PC-9 (cell line): ENCODE measurements around the gene LECT2. TPM values are rescaled to one million over a fixed set of nuclear protein-coding genes. Genes with fewer than 3 reads are reported as not detected.

Experiments
- BruUV-seq: library from RNA; stranded (reverse); fragments of 400-500 nt; replicated peaks from 2 replicates; lab custom pipeline; 2021; lab: Mats Ljungman, UMichigan
- CTCF ChIA-PET: fragments of 300-600 bp; sonication (Branson Sonifier 250); formaldehyde crosslinking; loops from one replicate; lab custom pipeline; 2022; ENCODE audit warnings: antibody characterized with exemption; lab: Charles Lee
- POLR2A ChIA-PET: fragments of 300-600 bp; sonication (Branson Sonifier 250); formaldehyde crosslinking; loops from one replicate; lab custom pipeline; 2022; ENCODE audit warnings: antibody characterized with exemption; ENCODE audit not compliant: unreplicated experiment; lab: Charles Lee
- DNase-seq, 2 experiments: peaks; one replicate each; pipeline versions ENCODE4 v3.0.0 to v3.0.0-alpha.2; 2015 to 2022; ENCODE audit warnings: mixed read lengths in 1 of 2
- H2AFZ ChIP-seq: fragments of 200-600 bp; sonication (generic); 2 replicates; pipeline ENCODE4 v1.8.1; 2017; ENCODE audit warnings: antibody characterized with exemption
- H3F3A ChIP-seq: fragments of 200-600 bp; sonication (generic); 2 replicates; pipeline ENCODE4 v1.8.1; 2017; ENCODE audit warnings: antibody characterized with exemption, mild to moderate bottlenecking, low read depth; ENCODE audit not compliant: insufficient read depth
- H3K27ac ChIP-seq: fragments of 200-600 bp; sonication (generic); 2 replicates; pipeline ENCODE4 v1.6.1; 2016; ENCODE audit warnings: mixed run types
- H3K27me3 ChIP-seq: fragments of 200-600 bp; sonication (generic); 2 replicates; pipeline ENCODE4 v1.6.1; 2016; ENCODE audit warnings: low read depth, mixed run types; ENCODE audit not compliant: insufficient read depth
- H3K36me3 ChIP-seq: fragments of 200-600 bp; sonication (generic); 2 replicates; pipeline ENCODE4 v1.6.1; 2016; ENCODE audit warnings: low read depth, mixed run types
- H3K4me1 ChIP-seq: fragments of 200-600 bp; sonication (generic); replicated peaks from 2 replicates; pipeline ENCODE4 v1.6.1; 2016; ENCODE audit warnings: mixed run types; ENCODE audit not compliant: insufficient read depth
- H3K4me2 ChIP-seq: fragments of 200-600 bp; sonication (generic); 2 replicates; pipeline ENCODE4 v1.6.1; 2017; ENCODE audit warnings: mixed run types
- H3K4me3 ChIP-seq: fragments of 200-600 bp; sonication (generic); 2 replicates; pipeline ENCODE4 v1.6.1; 2016; ENCODE audit warnings: mixed run types
- H3K79me2 ChIP-seq: fragments of 200-600 bp; sonication (generic); 2 replicates; pipeline ENCODE4 v1.6.1; 2017; ENCODE audit warnings: low read depth, mixed run types
- H3K9me2 ChIP-seq: fragments of 200-600 bp; sonication (generic); 2 replicates; pipeline ENCODE4 v1.8.1; 2017; ENCODE audit warnings: mild to moderate bottlenecking; ENCODE audit not compliant: insufficient read depth
- H3K9me3 ChIP-seq: fragments of 200-600 bp; sonication (generic); 2 replicates; pipeline ENCODE4 v1.8.1; 2016; ENCODE audit warnings: low read depth; ENCODE audit not compliant: insufficient read depth
- H4K20me1 ChIP-seq: fragments of 200-600 bp; sonication (generic); 2 replicates; pipeline ENCODE4 v1.8.1; 2017; ENCODE audit not compliant: insufficient read depth
- EZH2 ChIP-seq: fragments of 200-600 bp; sonication (generic); IDR thresholded peaks from 2 replicates; pipeline ENCODE4 v1.8.0; 2017; ENCODE audit warnings: antibody characterized with exemption, low read depth
- intact Hi-C: fragments of 100-400 bp; cut with micrococcal nuclease; formaldehyde crosslinking; loops from one replicate; pipeline ENCODE4 v1.10.0; 2022; ENCODE audit not compliant: unreplicated experiment
- total RNA-seq: library from RNA; stranded (reverse); gene quantifications from 2 replicates; pipeline ENCODE4 v1.2.3, GENCODE V29; 2021
- TF ChIP-seq, protein P1 (sequence below): fragments of 200-600 bp; sonication (generic); conservative IDR thresholded peaks from 2 replicates; pipeline ENCODE4 v1.6.1; 2017; ENCODE audit warnings: mixed run types, antibody characterized with exemption, mild to moderate bottlenecking, moderate library complexity

LECT2 gene
- total RNA-seq, 1 experiment from 2014 or later: not detected

DNA sequence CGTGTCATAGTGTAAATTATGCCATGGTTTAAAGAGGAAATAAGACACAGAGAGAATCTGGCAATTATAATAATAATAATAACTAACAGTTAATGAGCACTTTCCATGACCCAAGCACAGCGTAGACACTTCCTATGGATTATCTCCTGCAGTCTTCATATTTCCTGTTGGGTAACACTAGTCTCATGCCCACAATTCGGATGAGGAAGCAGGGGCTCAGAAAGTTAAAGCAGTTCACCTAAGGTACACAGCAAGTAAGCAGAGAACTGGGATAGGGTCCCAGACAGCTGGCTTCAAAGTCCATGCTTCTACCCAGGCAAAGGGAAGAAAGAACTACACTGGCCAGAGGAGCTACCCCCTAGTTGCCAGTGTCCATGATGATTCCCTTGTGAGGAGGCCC, 46.1 kb upstream of the LECT2 start:
- intact Hi-C loops: no loop called here
- Histone ChIP-seq H3K9me3 (no peaks in the 10 kb centered on the region), H4K20me1 (no peaks in the 10 kb centered on the region), H2AFZ (no peak overlapping the region), H3K79me2 (no peaks in the 10 kb centered on the region), H3K27ac (no peak overlapping the region), H3K4me1 (peaks cover 17% of the 10 kb centered on the region), H3K4me3 (no peak overlapping the region), H3K27me3 (no peaks in the 10 kb centered on the region), H3F3A (peaks cover 3% of the 10 kb centered on the region), H3K9me2 (no peaks in the 10 kb centered on the region), H3K36me3 (no peaks in the 10 kb centered on the region), H3K4me2 (no peak overlapping the region)
- BruUV-seq: no TSS peak
- no peak for TF ChIP-seq EZH2
- TF ChIP-seq, protein P1, sequence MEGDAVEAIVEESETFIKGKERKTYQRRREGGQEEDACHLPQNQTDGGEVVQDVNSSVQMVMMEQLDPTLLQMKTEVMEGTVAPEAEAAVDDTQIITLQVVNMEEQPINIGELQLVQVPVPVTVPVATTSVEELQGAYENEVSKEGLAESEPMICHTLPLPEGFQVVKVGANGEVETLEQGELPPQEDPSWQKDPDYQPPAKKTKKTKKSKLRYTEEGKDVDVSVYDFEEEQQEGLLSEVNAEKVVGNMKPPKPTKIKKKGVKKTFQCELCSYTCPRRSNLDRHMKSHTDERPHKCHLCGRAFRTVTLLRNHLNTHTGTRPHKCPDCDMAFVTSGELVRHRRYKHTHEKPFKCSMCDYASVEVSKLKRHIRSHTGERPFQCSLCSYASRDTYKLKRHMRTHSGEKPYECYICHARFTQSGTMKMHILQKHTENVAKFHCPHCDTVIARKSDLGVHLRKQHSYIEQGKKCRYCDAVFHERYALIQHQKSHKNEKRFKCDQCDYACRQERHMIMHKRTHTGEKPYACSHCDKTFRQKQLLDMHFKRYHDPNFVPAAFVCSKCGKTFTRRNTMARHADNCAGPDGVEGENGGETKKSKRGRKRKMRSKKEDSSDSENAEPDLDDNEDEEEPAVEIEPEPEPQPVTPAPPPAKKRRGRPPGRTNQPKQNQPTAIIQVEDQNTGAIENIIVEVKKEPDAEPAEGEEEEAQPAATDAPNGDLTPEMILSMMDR: no peak
- ChIA-PET CTCF (no interaction called here), POLR2A (no interaction called here)
- DNase-seq: no peak

DNA sequence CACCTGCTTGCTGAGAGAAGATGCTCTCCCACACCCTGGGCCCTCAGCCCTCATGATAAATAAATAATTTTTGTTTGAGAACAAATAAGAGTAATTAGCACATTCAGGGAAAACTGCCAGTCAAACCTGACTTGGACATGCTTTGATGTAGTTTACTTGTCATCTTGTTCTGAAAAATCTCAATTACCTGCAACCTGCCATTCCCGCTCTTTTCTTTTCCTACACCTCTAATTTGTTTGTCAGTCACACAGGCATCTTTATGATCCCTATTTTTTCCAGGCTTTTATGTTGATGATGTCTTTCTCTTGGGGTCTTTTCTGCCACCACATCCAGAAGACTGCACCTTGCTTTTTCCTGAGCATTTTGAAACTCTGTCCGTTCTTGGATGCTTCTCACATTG, 45.4 kb upstream of the LECT2 start:
- Histone ChIP-seq H3K4me2 (no peak overlapping the region), H3K79me2 (no peaks in the 10 kb centered on the region), H3K27ac (peak overlapping the region; percentile 36; the same call in 1 of the 2 replicates), H3K27me3 (no peaks in the 10 kb centered on the region), H3F3A (no peaks in the 10 kb centered on the region; the same call in 1 of the 2 replicates), H4K20me1 (no peaks in the 10 kb centered on the region), H2AFZ (no peak overlapping the region), H3K9me2 (no peaks in the 10 kb centered on the region), H3K4me1 (peaks cover 9% of the 10 kb centered on the region; the same call in 1 of the 2 replicates), H3K36me3 (no peaks in the 10 kb centered on the region), H3K4me3 (no peak overlapping the region), H3K9me3 (no peaks in the 10 kb centered on the region; the same call in 1 of the 2 replicates)
- POLR2A ChIA-PET: interaction anchor here (0.5 kb wide), 1 partner anchor 12 kb away, joined by 3 read pairs; no protein-coding TSS in a partner anchor
- intact Hi-C loops: no loop called here
- CTCF ChIA-PET: no interaction called here
- TF ChIP-seq EZH2: no peak
- TF ChIP-seq, protein P1: no peak
- DNase-seq: no peak
- BruUV-seq: no TSS peak

DNA sequence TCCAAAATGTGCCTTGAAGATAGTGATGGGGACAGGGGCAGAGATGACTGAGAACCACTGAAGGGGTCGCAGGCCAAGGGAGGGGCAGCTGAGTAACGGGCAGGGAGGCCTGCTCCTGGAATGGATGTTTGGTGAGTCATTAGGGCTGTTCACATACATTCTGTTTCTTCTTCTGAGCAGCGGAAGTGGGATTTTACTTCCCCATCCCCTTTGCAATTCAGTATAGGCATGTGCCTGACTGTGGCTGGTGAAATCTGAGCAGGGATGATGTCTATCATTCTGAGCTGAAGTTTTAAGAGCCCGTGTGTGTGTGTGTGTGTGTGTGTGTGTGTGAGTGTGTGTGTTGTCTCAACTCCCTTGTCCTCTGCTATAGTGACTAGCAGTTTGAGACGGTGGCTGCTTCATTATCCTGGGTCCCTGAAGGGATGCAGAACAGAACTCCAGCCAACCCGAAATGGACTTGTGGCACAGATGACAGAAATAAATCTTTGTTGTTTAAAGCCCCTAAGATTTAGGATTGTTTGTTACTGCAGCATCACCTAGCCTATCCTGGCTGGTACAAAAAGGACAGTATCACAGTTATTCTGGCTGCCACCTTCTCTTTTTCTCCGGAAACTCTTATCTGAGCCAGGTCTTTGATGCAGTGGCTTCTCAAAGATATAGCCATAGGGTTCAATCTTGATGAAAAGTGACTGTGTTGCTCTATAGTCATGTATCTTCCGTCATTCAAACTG, 44.8 kb upstream of the LECT2 start:
- TF ChIP-seq, protein P1: no peak
- no peak for TF ChIP-seq EZH2
- Histone ChIP-seq H3K9me2 (no peaks in the 10 kb centered on the region), H3K4me3 (no peak overlapping the region), H3K27ac (peak overlapping the region; percentile 36), H3K36me3 (no peaks in the 10 kb centered on the region), H3F3A (no peaks in the 10 kb centered on the region), H4K20me1 (no peaks in the 10 kb centered on the region), H2AFZ (no peak overlapping the region), H3K79me2 (no peaks in the 10 kb centered on the region), H3K4me2 (no peak overlapping the region), H3K27me3 (no peaks in the 10 kb centered on the region), H3K4me1 (peaks cover 6% of the 10 kb centered on the region; the same call in 1 of the 2 replicates), H3K9me3 (no peaks in the 10 kb centered on the region; the same call in 1 of the 2 replicates)
- no TSS peak for BruUV-seq
- DNase-seq: no peak
- POLR2A ChIA-PET: interaction anchor here (0.5 kb wide), 1 partner anchor 11 kb away, joined by 3 read pairs; no protein-coding TSS in a partner anchor
- CTCF ChIA-PET: no interaction called here
- intact Hi-C loops: no loop called here
